WTC11 (cell line): ENCODE data around the gene LPCAT1. TPM values are rescaled to one million over a fixed set of nuclear protein-coding genes. Genes with fewer than 3 reads are reported as not detected.

Source experiments
- ATAC-seq: fragments of 200-7000 bp; cut with Tn5 transposase; 2 replicates; pipeline ENCODE4 v1.10.0; 2021; ENCODE audit warnings: mild to moderate bottlenecking, moderate library complexity
- CTCF ChIA-PET: fragments of 300-600 bp; sonication (Branson Sonifier 250); formaldehyde crosslinking; loops from one replicate; lab custom pipeline; 2021; ENCODE audit warnings: antibody characterized with exemption; lab: Charles Lee
- POLR2A ChIA-PET: fragments of 350-600 bp; sonication (Branson Sonifier 250); formaldehyde crosslinking; loops from one replicate; lab custom pipeline; 2021; ENCODE audit warnings: antibody characterized with exemption; lab: Charles Lee
- DNase-seq: peaks from one replicate; pipeline ENCODE4 v3.0.0; 2021; ENCODE audit warnings: low spot score
- H3K27ac Mint-ChIP-seq: 2 replicates; pipeline ENCODE4 v1.8.0; 2021; ENCODE audit warnings: mixed read lengths
- H3K27me3 Mint-ChIP-seq: 2 replicates; pipeline ENCODE4 v1.8.0; 2021; ENCODE audit warnings: low read depth, mild to moderate bottlenecking, moderate library complexity, mixed read lengths
- H3K36me3 Mint-ChIP-seq: 2 replicates; pipeline ENCODE4 v1.8.0; 2021; ENCODE audit warnings: mixed read lengths
- H3K4me1 Mint-ChIP-seq: 2 replicates; pipeline ENCODE4 v1.8.0; 2022; ENCODE audit warnings: mixed read lengths
- H3K4me3 Mint-ChIP-seq: 2 replicates; pipeline ENCODE4 v1.8.0; 2021; ENCODE audit warnings: mild to moderate bottlenecking, moderate library complexity, mixed read lengths
- H3K9me3 Mint-ChIP-seq: 2 replicates; pipeline ENCODE4 v1.8.0; 2021; ENCODE audit warnings: mixed read lengths
- CBFB ChIP-seq: sonication (generic); formaldehyde crosslinking; IDR thresholded peaks from 2 replicates; pipeline ENCODE4 v1.8.1; 2022; ENCODE audit warnings: mild to moderate bottlenecking, low read depth, missing genetic modification reagents
- ERG ChIP-seq: fragments of 250-450 bp; sonication (Bioruptor Pico); IDR thresholded peaks from 2 replicates; pipeline ENCODE4 v1.8.0; 2021; ENCODE audit warnings: mild to moderate bottlenecking
- ESRRA ChIP-seq: sonication (generic); formaldehyde crosslinking; IDR thresholded peaks from 2 replicates; pipeline ENCODE4 v1.8.1; 2022; ENCODE audit warnings: mild to moderate bottlenecking, missing genetic modification reagents, borderline replicate concordance
- FOXP4 ChIP-seq: sonication (generic); formaldehyde crosslinking; IDR thresholded peaks from 2 replicates; pipeline ENCODE4 v1.8.0; 2022; ENCODE audit warnings: mild to moderate bottlenecking, missing genetic modification reagents
- KAT7 ChIP-seq: sonication (generic); formaldehyde crosslinking; IDR thresholded peaks from 2 replicates; pipeline ENCODE4 v1.8.1; 2023; ENCODE audit warnings: missing genetic modification reagents, mild to moderate bottlenecking, borderline replicate concordance
- MAX ChIP-seq: sonication (generic); formaldehyde crosslinking; IDR thresholded peaks from 2 replicates; pipeline ENCODE4 v1.8.0; 2022; ENCODE audit warnings: mild to moderate bottlenecking, missing genetic modification reagents
- MXD4 ChIP-seq: fragments of 250-450 bp; sonication (Bioruptor Pico); IDR thresholded peaks from 2 replicates; pipeline ENCODE4 v1.8.0; 2021; ENCODE audit warnings: mild to moderate bottlenecking, moderate library complexity, borderline replicate concordance
- RELA ChIP-seq: sonication (generic); formaldehyde crosslinking; IDR thresholded peaks from 2 replicates; pipeline ENCODE4 v1.8.1; 2022; ENCODE audit warnings: missing genetic modification reagents, mild to moderate bottlenecking, borderline replicate concordance
- RORB ChIP-seq: fragments of 250-450 bp; sonication (Bioruptor Pico); IDR thresholded peaks from 2 replicates; pipeline ENCODE4 v1.9.0; 2021; ENCODE audit warnings: mild to moderate bottlenecking
- STAT6 ChIP-seq: sonication (generic); formaldehyde crosslinking; conservative IDR thresholded peaks from 2 replicates; pipeline ENCODE4 v1.8.1; 2023; ENCODE audit warnings: mild to moderate bottlenecking, low read depth, missing genetic modification reagents, moderate library complexity
- TP53 ChIP-seq: sonication (generic); formaldehyde crosslinking; IDR thresholded peaks from 2 replicates; pipeline ENCODE4 v1.8.1; 2023; ENCODE audit warnings: mild to moderate bottlenecking, missing genetic modification reagents
- ZBTB21 ChIP-seq: sonication (generic); formaldehyde crosslinking; IDR thresholded peaks from 2 replicates; pipeline ENCODE4 v1.8.1; 2023; ENCODE audit warnings: mild to moderate bottlenecking, missing genetic modification reagents, borderline replicate concordance
- ZNF416 ChIP-seq: fragments of 250-450 bp; sonication (Bioruptor Pico); IDR thresholded peaks from 2 replicates; pipeline ENCODE4 v1.9.0; 2021; ENCODE audit warnings: mild to moderate bottlenecking, inconsistent platforms
- ZNF671 ChIP-seq: fragments of 250-450 bp; sonication (Bioruptor Pico); IDR thresholded peaks from 2 replicates; pipeline ENCODE4 v1.8.0; 2021; ENCODE audit warnings: mild to moderate bottlenecking
- total RNA-seq: library from RNA; stranded (reverse); gene quantifications from 3 replicates; pipeline ENCODE4 v1.2.3, GENCODE V29; 2021
- TF ChIP-seq, protein P1 (sequence below): fragments of 250-450 bp; sonication (Bioruptor Pico); IDR thresholded peaks from 2 replicates; pipeline ENCODE4 v1.9.0; 2021; ENCODE audit warnings: mild to moderate bottlenecking
- TF ChIP-seq, protein P2 (sequence below): sonication (generic); formaldehyde crosslinking; IDR thresholded peaks from 2 replicates; pipeline ENCODE4 v1.8.1; 2023; ENCODE audit warnings: mild to moderate bottlenecking, missing genetic modification reagents
- TF ChIP-seq, protein P3 (sequence below): sonication (generic); formaldehyde crosslinking; IDR thresholded peaks from 2 replicates; pipeline ENCODE4 v1.8.0; 2022; ENCODE audit warnings: missing genetic modification reagents
- TF ChIP-seq, protein P4 (sequence below): sonication (generic); formaldehyde crosslinking; IDR thresholded peaks from 2 replicates; pipeline ENCODE4 v1.8.1; 2023; ENCODE audit warnings: mild to moderate bottlenecking, missing genetic modification reagents

The LPCAT1 gene
- total RNA-seq, 1 experiment from 2014 or later: 206 TPM

GRCh38 chr5:1474183-1474839 is 49.4 kb downstream of the LPCAT1 start (continued):
- TF ChIP-seq STAT6 (CRISPR knock-in tag) (no peak), MAX (CRISPR knock-in tag) (no peak)
- TF ChIP-seq, protein P1, sequence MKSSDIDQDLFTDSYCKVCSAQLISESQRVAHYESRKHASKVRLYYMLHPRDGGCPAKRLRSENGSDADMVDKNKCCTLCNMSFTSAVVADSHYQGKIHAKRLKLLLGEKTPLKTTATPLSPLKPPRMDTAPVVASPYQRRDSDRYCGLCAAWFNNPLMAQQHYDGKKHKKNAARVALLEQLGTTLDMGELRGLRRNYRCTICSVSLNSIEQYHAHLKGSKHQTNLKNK (CRISPR knock-in tag): no peak

GRCh38 chr5:1473746-1474145 is 50.0 kb downstream of the LPCAT1 start:
- POLR2A ChIA-PET: no interaction called here
- DNase-seq (no peak), ATAC-seq (no peak)
- TF ChIP-seq RELA (CRISPR knock-in tag) (no peak), ESRRA (no peak), ZNF416 (no peak), TP53 (CRISPR knock-in tag) (no peak), ZBTB21 (CRISPR knock-in tag) (no peak), FOXP4 (CRISPR knock-in tag) (no peak), CBFB (CRISPR knock-in tag) (no peak), KAT7 (CRISPR knock-in tag) (no peak), RORB (CRISPR knock-in tag) (no peak), MXD4 (no peak), ZNF671 (CRISPR knock-in tag) (no peak), ERG (CRISPR knock-in tag) (no peak)
- TF ChIP-seq, protein P2, sequence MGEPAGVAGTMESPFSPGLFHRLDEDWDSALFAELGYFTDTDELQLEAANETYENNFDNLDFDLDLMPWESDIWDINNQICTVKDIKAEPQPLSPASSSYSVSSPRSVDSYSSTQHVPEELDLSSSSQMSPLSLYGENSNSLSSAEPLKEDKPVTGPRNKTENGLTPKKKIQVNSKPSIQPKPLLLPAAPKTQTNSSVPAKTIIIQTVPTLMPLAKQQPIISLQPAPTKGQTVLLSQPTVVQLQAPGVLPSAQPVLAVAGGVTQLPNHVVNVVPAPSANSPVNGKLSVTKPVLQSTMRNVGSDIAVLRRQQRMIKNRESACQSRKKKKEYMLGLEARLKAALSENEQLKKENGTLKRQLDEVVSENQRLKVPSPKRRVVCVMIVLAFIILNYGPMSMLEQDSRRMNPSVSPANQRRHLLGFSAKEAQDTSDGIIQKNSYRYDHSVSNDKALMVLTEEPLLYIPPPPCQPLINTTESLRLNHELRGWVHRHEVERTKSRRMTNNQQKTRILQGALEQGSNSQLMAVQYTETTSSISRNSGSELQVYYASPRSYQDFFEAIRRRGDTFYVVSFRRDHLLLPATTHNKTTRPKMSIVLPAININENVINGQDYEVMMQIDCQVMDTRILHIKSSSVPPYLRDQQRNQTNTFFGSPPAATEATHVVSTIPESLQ (CRISPR knock-in tag): no peak
- TF ChIP-seq, protein P3, sequence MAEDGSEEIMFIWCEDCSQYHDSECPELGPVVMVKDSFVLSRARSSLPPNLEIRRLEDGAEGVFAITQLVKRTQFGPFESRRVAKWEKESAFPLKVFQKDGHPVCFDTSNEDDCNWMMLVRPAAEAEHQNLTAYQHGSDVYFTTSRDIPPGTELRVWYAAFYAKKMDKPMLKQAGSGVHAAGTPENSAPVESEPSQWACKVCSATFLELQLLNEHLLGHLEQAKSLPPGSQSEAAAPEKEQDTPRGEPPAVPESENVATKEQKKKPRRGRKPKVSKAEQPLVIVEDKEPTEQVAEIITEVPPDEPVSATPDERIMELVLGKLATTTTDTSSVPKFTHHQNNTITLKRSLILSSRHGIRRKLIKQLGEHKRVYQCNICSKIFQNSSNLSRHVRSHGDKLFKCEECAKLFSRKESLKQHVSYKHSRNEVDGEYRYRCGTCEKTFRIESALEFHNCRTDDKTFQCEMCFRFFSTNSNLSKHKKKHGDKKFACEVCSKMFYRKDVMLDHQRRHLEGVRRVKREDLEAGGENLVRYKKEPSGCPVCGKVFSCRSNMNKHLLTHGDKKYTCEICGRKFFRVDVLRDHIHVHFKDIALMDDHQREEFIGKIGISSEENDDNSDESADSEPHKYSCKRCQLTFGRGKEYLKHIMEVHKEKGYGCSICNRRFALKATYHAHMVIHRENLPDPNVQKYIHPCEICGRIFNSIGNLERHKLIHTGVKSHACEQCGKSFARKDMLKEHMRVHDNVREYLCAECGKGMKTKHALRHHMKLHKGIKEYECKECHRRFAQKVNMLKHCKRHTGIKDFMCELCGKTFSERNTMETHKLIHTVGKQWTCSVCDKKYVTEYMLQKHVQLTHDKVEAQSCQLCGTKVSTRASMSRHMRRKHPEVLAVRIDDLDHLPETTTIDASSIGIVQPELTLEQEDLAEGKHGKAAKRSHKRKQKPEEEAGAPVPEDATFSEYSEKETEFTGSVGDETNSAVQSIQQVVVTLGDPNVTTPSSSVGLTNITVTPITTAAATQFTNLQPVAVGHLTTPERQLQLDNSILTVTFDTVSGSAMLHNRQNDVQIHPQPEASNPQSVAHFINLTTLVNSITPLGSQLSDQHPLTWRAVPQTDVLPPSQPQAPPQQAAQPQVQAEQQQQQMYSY: no peak
- TF ChIP-seq, protein P4, sequence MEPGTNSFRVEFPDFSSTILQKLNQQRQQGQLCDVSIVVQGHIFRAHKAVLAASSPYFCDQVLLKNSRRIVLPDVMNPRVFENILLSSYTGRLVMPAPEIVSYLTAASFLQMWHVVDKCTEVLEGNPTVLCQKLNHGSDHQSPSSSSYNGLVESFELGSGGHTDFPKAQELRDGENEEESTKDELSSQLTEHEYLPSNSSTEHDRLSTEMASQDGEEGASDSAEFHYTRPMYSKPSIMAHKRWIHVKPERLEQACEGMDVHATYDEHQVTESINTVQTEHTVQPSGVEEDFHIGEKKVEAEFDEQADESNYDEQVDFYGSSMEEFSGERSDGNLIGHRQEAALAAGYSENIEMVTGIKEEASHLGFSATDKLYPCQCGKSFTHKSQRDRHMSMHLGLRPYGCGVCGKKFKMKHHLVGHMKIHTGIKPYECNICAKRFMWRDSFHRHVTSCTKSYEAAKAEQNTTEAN (CRISPR knock-in tag): no peak
- H3K9me3 Mint-ChIP-seq: no peaks in the 10 kb centered on the region
- no peaks in the 10 kb centered on the region for H3K4me1 Mint-ChIP-seq
- H3K27ac Mint-ChIP-seq: no peak overlapping the region
- CTCF ChIA-PET: interaction anchor here (1.1 kb wide), 1 partner anchor 170 kb away, joined by 3 read pairs; no protein-coding TSS in a partner anchor
- no peak overlapping the region for H3K4me3 Mint-ChIP-seq
- H3K36me3 Mint-ChIP-seq: peaks cover 66% of the 10 kb centered on the region
- H3K27me3 Mint-ChIP-seq: no peaks in the 10 kb centered on the region
